HL-60 (cell line): Measurements from ENCODE around the gene DHX38.

ENCODE experiments used
- DNase-seq, 2 experiments: peaks; one replicate each; pipeline ENCODE4 v3.0.0-alpha.2; 2010 to 2020; ENCODE audit warnings: low read depth in 1 of 2, low spot score in 1 of 2
- H3K27ac ChIP-seq: fragments of 250-450 bp; sonication (Bioruptor Pico); replicated peaks from 2 replicates; pipeline ENCODE4 v1.5.1; 2020; ENCODE audit warnings: mild to moderate bottlenecking, moderate library complexity
- H3K27me3 ChIP-seq: fragments of 250-450 bp; sonication (Bioruptor Pico); 2 replicates; pipeline ENCODE4 v1.5.1; 2021; ENCODE audit warnings: mild to moderate bottlenecking, moderate library complexity; ENCODE audit not compliant: insufficient read depth, poor library complexity, severe bottlenecking
- H3K4me3 ChIP-seq: replicated peaks from 2 replicates; pipeline ENCODE4 v1.5.1; 2011; ENCODE audit warnings: mild to moderate bottlenecking, control low read depth, low read length; ENCODE audit not compliant: insufficient read depth
- GABPA ChIP-seq: IDR thresholded peaks from 2 replicates; pipeline ENCODE4 v1.6.1; 2012; ENCODE audit warnings: low read depth
- POLR2AphosphoS5 ChIP-seq: IDR thresholded peaks from 2 replicates; pipeline ENCODE4 v1.6.1; 2012; ENCODE audit warnings: low read depth
- SPI1 ChIP-seq: IDR thresholded peaks from 2 replicates; pipeline ENCODE4 v1.6.1; 2012; ENCODE audit warnings: low read depth, mild to moderate bottlenecking, borderline replicate concordance
- TF ChIP-seq, protein P1 (sequence below): IDR thresholded peaks from one replicate; pipeline ENCODE4 v1.5.1; 2011; ENCODE audit warnings: low read length, control low read depth, inconsistent platforms; ENCODE audit not compliant: insufficient read depth
- TF ChIP-seq, protein P2 (sequence below): IDR thresholded peaks from 2 replicates; pipeline ENCODE4 v1.6.1; 2012; ENCODE audit warnings: low read depth; ENCODE audit not compliant: insufficient replicate concordance

DHX38 gene

DNA sequence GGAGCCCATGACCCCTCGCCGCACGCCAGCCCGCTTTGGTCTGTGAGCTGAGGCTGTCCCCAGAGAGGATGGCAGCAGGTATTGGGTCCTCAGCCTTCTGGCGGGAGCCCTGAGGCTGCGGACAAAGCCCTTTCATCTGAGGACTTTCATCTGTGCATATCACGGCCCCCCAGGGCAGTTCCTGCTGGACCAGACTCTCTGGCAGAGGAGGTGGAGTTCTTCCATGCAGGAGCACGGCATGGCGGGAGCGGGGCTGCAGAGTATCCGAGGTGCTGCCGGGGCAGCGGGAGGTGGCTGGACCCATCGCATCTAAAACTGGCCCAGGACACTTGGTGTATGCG, 18.8 kb downstream of the DHX38 start:
- Histone ChIP-seq H3K27ac (no peak overlapping the region), H3K4me3 (no peak overlapping the region), H3K27me3 (no peaks in the 10 kb centered on the region)
- no peak for TF ChIP-seq GABPA
- no peak for TF ChIP-seq POLR2AphosphoS5
- no peak for DNase-seq

DNA sequence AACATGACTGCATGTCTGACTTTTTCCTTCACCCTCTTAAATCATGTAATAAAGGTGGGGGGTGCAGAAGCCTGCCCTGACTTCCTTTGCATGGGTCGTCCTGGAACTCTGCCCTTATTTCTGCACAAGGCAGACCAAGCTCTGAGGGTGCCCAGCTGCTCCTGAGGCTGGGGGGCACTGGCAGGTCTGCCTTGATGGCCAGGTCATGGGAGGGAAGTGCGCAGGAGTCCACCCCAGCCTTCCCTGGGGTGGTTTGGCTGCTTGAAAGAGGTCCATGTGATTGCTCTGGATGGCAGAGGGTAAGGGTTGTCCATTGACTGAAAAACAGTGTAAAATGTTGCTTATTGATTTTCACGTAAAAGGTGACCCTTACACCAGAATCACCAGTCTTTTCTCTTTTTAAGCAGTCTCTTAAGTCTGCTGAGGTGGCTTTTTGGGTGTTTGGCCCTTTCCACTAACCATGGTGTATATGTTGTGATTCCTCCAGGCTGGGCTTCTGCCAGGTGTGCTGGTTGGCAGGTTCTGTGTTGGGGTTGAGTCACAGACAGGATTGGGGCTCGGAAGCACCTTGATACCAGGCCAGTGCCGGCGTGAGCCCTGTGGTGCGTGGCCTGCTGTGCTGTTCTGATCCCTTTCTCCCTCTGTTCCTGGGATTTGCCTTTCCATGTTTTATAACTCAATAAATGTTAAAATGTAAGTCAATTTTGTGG, 19.4 kb downstream of the DHX38 start:
- no peak overlapping the region for H3K4me3 ChIP-seq
- H3K27me3 ChIP-seq, result no peaks in the 10 kb centered on the region
- no peak for DNase-seq
- TF ChIP-seq, protein P1, sequence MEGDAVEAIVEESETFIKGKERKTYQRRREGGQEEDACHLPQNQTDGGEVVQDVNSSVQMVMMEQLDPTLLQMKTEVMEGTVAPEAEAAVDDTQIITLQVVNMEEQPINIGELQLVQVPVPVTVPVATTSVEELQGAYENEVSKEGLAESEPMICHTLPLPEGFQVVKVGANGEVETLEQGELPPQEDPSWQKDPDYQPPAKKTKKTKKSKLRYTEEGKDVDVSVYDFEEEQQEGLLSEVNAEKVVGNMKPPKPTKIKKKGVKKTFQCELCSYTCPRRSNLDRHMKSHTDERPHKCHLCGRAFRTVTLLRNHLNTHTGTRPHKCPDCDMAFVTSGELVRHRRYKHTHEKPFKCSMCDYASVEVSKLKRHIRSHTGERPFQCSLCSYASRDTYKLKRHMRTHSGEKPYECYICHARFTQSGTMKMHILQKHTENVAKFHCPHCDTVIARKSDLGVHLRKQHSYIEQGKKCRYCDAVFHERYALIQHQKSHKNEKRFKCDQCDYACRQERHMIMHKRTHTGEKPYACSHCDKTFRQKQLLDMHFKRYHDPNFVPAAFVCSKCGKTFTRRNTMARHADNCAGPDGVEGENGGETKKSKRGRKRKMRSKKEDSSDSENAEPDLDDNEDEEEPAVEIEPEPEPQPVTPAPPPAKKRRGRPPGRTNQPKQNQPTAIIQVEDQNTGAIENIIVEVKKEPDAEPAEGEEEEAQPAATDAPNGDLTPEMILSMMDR, result no peak
- TF ChIP-seq, protein P2, sequence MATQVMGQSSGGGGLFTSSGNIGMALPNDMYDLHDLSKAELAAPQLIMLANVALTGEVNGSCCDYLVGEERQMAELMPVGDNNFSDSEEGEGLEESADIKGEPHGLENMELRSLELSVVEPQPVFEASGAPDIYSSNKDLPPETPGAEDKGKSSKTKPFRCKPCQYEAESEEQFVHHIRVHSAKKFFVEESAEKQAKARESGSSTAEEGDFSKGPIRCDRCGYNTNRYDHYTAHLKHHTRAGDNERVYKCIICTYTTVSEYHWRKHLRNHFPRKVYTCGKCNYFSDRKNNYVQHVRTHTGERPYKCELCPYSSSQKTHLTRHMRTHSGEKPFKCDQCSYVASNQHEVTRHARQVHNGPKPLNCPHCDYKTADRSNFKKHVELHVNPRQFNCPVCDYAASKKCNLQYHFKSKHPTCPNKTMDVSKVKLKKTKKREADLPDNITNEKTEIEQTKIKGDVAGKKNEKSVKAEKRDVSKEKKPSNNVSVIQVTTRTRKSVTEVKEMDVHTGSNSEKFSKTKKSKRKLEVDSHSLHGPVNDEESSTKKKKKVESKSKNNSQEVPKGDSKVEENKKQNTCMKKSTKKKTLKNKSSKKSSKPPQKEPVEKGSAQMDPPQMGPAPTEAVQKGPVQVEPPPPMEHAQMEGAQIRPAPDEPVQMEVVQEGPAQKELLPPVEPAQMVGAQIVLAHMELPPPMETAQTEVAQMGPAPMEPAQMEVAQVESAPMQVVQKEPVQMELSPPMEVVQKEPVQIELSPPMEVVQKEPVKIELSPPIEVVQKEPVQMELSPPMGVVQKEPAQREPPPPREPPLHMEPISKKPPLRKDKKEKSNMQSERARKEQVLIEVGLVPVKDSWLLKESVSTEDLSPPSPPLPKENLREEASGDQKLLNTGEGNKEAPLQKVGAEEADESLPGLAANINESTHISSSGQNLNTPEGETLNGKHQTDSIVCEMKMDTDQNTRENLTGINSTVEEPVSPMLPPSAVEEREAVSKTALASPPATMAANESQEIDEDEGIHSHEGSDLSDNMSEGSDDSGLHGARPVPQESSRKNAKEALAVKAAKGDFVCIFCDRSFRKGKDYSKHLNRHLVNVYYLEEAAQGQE, result no peak
- no peak for TF ChIP-seq SPI1
- TF ChIP-seq GABPA, result no peak
- no peak for TF ChIP-seq POLR2AphosphoS5
- H3K27ac ChIP-seq, result no peak overlapping the region

- no peak for DNase-seq
- Histone ChIP-seq H3K27ac (no peak overlapping the region), H3K27me3 (no peaks in the 10 kb centered on the region), H3K4me3 (no peak overlapping the region)
- TF ChIP-seq POLR2AphosphoS5, result no peak
- no peak for TF ChIP-seq SPI1
- TF ChIP-seq, protein P1, result no peak
- TF ChIP-seq, protein P2, result no peak
- TF ChIP-seq GABPA, result no peak
Observed at GRCh38 chr16:72113616-72113945, 19.9 kb downstream of the DHX38 start.

DNA sequence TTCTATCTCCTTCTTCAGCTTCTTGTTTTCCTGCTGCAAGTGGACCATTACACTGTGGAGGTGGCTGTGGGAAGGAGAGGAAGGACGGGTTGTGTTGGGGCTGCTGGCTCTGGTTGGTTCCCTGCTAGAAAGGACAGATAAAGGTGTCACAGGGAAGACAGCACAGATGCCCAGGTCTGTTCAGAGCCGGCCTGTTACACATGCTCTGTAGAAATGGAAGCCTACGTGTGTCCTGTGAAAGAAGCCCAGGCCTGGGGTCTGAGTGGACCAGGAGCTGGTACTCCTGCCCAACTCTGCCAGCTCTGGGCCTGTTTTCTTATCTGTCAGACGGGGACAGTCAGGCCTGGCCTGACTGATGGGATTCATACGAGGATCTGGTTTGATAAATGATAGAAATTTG, 26.4 kb downstream of the DHX38 start:
- no peak overlapping the region for H3K27ac ChIP-seq
- H3K4me3 ChIP-seq, result no peak overlapping the region
- no peak for DNase-seq
- no peak for TF ChIP-seq SPI1
- no peak for TF ChIP-seq GABPA
- TF ChIP-seq, protein P1, result no peak
- TF ChIP-seq, protein P2, result no peak
- TF ChIP-seq POLR2AphosphoS5, result no peak
- H3K27me3 ChIP-seq, result no peaks in the 10 kb centered on the region
